C4-2B (cell line): ENCODE results near the gene NDUFB1.

Experiments
- CTCF ChIP-seq: fragments of 450-650 bp; conservative IDR thresholded peaks from 2 replicates; pipeline ENCODE4 v1.5.1; 2017; ENCODE audit warnings: mild to moderate bottlenecking
- ZFX ChIP-seq: fragments of 450-650 bp; IDR thresholded peaks from 2 replicates; pipeline ENCODE4 v1.6.1; 2017

- TF ChIP-seq CTCF (peak; percentile 11; the same call in 1 of the 2 replicates), ZFX (no peak)
These were observed 28.2 kb downstream of the NDUFB1 start for GRCh38 chr14:92093320-92093719.
